ENCODE measurements around the gene ST6GALNAC2.

GRCh38 chr17:76540381-76541300 lies 45.0 kb downstream of the ST6GALNAC2 start:
- TF ChIP-seq CTCF (IDR thresholded peaks at IDR 0.05) (no peak), POLR2AphosphoS5 (IDR thresholded peaks at IDR 0.05; ENCODE audit: low read depth, low read length) (no peak), TCF7L2 (IDR thresholded peaks at IDR 0.05; ENCODE audit: low read depth, low read length) (no peak), SIN3A (IDR thresholded peaks at IDR 0.05; ENCODE audit: borderline replicate concordance, insufficient read depth, low read depth, low read length) (no peak), REST (IDR thresholded peaks at IDR 0.05; ENCODE audit: insufficient read depth in 1 of 2, low read depth in 2 of 2, low read length in 1 of 2) (no peak)

All from Panc1 (cell line).